RWPE2 (cell line): Measurements from ENCODE around the gene MTCL3.

Experiments used
- ATAC-seq: fragments of 200-7000 bp; cut with Tn5 transposase; 3 replicates; pipeline ENCODE4 v1.9.1; 2021; ENCODE audit warnings: low read depth
- DNase-seq: peaks from one replicate; pipeline ENCODE4 v3.0.0-alpha.2; 2020; ENCODE audit warnings: low spot score
- H3K27ac ChIP-seq: fragments of 450-650 bp; 2 replicates; pipeline ENCODE4 v1.5.1; 2017; ENCODE audit warnings: mild to moderate bottlenecking; ENCODE audit not compliant: poor library complexity, severe bottlenecking
- H3K27me3 ChIP-seq: fragments of 250-450 bp; sonication (Bioruptor Pico); 2 replicates; pipeline ENCODE4 v1.5.1; 2021; ENCODE audit warnings: mild to moderate bottlenecking, moderate library complexity; ENCODE audit not compliant: insufficient read depth, poor library complexity, severe bottlenecking
- H3K36me3 ChIP-seq: fragments of 250-450 bp; sonication (Bioruptor Pico); 2 replicates; pipeline ENCODE4 v1.5.1; 2020; ENCODE audit warnings: low read depth, mild to moderate bottlenecking, moderate library complexity
- H3K4me1 ChIP-seq: fragments of 250-450 bp; sonication (Bioruptor Pico); 2 replicates; pipeline ENCODE4 v1.5.1; 2021; ENCODE audit warnings: mild to moderate bottlenecking, moderate library complexity; ENCODE audit not compliant: insufficient read depth, poor library complexity, severe bottlenecking
- H3K4me3 ChIP-seq: fragments of 250-450 bp; sonication (Bioruptor Pico); 2 replicates; pipeline ENCODE4 v1.5.1; 2021; ENCODE audit warnings: mild to moderate bottlenecking, moderate library complexity; ENCODE audit not compliant: severe bottlenecking
- H3K9me3 ChIP-seq: fragments of 250-450 bp; sonication (Bioruptor Pico); 2 replicates; pipeline ENCODE4 v1.5.1; 2021; ENCODE audit warnings: mild to moderate bottlenecking, moderate library complexity; ENCODE audit not compliant: severe bottlenecking
- CTCF ChIP-seq: fragments of 450-650 bp; IDR thresholded peaks from one replicate; pipeline ENCODE4 v1.5.1; 2017; ENCODE audit warnings: mild to moderate bottlenecking, moderate library complexity; ENCODE audit not compliant: poor library complexity, severe bottlenecking

Gene MTCL3

GRCh38 chr6:127513425-127513824 lies 5.7 kb downstream of the MTCL3 start:
- Histone ChIP-seq H3K9me3 (no peaks in the 10 kb centered on the region), H3K4me1 (no peaks in the 10 kb centered on the region), H3K4me3 (no peak overlapping the region), H3K36me3 (no peaks in the 10 kb centered on the region), H3K27me3 (peaks cover 68% of the 10 kb centered on the region), H3K27ac (no peak overlapping the region)
- DNase-seq (no peak), ATAC-seq (no peak)
- no peak for TF ChIP-seq CTCF

- no peaks in the 10 kb centered on the region for H3K36me3 ChIP-seq
- H3K4me1 ChIP-seq: no peaks in the 10 kb centered on the region
- no peaks in the 10 kb centered on the region for H3K9me3 ChIP-seq
- no peak overlapping the region for H3K4me3 ChIP-seq
- no peak overlapping the region for H3K27ac ChIP-seq
- peaks cover 43% of the 10 kb centered on the region for H3K27me3 ChIP-seq
- ATAC-seq (no peak), DNase-seq (no peak)
- no peak for TF ChIP-seq CTCF
These were observed 8.3 kb downstream of the MTCL3 start for GRCh38 chr6:127510876-127511275.

GRCh38 chr6:127506894-127507293 lies 12.2 kb downstream of the MTCL3 start:
- Histone ChIP-seq H3K9me3 (no peaks in the 10 kb centered on the region), H3K4me1 (no peaks in the 10 kb centered on the region), H3K27ac (no peak overlapping the region), H3K27me3 (peaks cover 6% of the 10 kb centered on the region), H3K4me3 (no peak overlapping the region), H3K36me3 (no peaks in the 10 kb centered on the region)
- DNase-seq (no peak), ATAC-seq (no peak)
- TF ChIP-seq CTCF: no peak

GRCh38 chr6:127503022-127503421 lies 16.1 kb downstream of the MTCL3 start:
- TF ChIP-seq CTCF: no peak
- Histone ChIP-seq H3K27ac (no peak overlapping the region), H3K4me1 (no peaks in the 10 kb centered on the region), H3K27me3 (no peaks in the 10 kb centered on the region), H3K9me3 (no peaks in the 10 kb centered on the region), H3K4me3 (no peak overlapping the region), H3K36me3 (no peaks in the 10 kb centered on the region)
- no peak for ATAC-seq
- no peak for DNase-seq

- no peaks in the 10 kb centered on the region for H3K36me3 ChIP-seq
- no peaks in the 10 kb centered on the region for H3K9me3 ChIP-seq
- no peak overlapping the region for H3K27ac ChIP-seq
- H3K27me3 ChIP-seq: no peaks in the 10 kb centered on the region
- no peak for DNase-seq
- ATAC-seq: no peak
- TF ChIP-seq CTCF: no peak
- no peaks in the 10 kb centered on the region for H3K4me1 ChIP-seq
- H3K4me3 ChIP-seq: no peak overlapping the region
These were observed 21.7 kb downstream of the MTCL3 start for GRCh38 chr6:127497410-127497809.
